ENCODE results near the gene RGL2.
"Not testable (repeated sequence)": the region's sequence is repeated elsewhere in the genome, so short reads cannot be mapped to it uniquely, and the experiment has no call there.

Gene RGL2

DNA sequence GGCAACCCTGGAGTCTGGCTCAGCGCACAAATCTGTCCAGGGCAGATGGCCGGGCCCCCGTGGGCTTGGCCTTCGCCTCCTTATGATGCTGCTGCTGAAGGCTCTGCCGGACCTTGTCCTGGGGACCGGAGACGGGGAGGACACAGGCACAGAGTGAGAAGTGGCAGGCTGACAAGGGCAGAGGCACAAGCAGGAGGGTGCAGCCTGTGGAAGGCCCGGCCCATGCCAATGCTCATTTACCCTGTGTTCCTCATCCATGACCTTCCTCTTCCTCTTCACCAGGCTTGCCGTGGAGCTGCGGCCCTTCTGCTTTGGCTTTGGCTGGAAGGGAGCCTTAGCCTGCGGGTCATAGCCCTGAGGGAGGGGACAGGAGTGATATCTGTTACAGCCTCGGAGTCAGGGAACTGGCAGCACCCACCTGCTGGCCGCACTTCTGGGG is 19.5 kb downstream of the RGL2 start:
- DNase-seq (ENCODE audit: extremely low read depth, low read depth), result no peak
- TF ChIP-seq, protein P1, sequence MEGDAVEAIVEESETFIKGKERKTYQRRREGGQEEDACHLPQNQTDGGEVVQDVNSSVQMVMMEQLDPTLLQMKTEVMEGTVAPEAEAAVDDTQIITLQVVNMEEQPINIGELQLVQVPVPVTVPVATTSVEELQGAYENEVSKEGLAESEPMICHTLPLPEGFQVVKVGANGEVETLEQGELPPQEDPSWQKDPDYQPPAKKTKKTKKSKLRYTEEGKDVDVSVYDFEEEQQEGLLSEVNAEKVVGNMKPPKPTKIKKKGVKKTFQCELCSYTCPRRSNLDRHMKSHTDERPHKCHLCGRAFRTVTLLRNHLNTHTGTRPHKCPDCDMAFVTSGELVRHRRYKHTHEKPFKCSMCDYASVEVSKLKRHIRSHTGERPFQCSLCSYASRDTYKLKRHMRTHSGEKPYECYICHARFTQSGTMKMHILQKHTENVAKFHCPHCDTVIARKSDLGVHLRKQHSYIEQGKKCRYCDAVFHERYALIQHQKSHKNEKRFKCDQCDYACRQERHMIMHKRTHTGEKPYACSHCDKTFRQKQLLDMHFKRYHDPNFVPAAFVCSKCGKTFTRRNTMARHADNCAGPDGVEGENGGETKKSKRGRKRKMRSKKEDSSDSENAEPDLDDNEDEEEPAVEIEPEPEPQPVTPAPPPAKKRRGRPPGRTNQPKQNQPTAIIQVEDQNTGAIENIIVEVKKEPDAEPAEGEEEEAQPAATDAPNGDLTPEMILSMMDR (IDR thresholded peaks at IDR 0.05; ENCODE audit: low read depth, low read length), result no peak

DNA sequence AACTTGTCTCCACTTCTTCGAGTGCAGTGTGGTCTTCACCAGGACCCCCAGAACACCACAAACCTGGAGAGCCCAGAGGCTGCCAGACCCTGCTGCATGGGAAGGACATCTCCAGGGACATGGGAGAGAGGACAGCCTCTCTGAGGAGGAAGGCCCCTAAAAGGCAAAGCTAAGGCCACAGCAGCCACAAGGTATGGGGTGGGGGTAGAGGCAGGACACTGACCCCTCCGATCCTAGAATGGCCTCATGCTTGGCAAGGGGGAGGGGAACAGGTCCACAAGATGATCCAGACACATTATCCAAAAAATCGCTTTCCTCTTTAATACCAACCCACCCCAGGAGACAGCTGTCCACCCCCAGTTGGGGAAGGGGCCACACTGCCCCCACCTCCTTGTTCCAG is 19.9 kb downstream of the RGL2 start:
- no peak for DNase-seq (ENCODE audit: extremely low read depth, low read depth)
- TF ChIP-seq, protein P1 (IDR thresholded peaks at IDR 0.05; ENCODE audit: low read depth, low read length), result no peak

DNA sequence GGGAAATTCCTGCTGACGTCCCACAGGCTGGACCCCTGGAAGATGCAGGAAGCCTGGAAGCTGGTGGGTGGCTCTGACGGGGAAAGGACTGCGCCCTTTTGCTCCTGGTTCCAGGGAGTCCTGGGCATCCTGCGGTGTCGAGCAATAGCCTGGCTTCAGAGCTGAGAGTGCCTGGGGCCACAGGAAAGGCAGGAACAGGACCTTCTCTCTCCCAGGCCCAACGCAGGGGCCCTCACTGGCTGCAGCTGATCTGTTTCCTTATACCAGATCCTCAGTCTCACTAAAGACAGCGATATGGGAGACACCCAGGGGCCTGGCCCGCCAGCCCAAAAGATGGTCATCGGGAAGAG is 20.4 kb downstream of the RGL2 start:
- TF ChIP-seq, protein P1 (IDR thresholded peaks at IDR 0.05; ENCODE audit: low read depth, low read length), result no peak
- DNase-seq (ENCODE audit: extremely low read depth, low read depth), result no peak

DNA sequence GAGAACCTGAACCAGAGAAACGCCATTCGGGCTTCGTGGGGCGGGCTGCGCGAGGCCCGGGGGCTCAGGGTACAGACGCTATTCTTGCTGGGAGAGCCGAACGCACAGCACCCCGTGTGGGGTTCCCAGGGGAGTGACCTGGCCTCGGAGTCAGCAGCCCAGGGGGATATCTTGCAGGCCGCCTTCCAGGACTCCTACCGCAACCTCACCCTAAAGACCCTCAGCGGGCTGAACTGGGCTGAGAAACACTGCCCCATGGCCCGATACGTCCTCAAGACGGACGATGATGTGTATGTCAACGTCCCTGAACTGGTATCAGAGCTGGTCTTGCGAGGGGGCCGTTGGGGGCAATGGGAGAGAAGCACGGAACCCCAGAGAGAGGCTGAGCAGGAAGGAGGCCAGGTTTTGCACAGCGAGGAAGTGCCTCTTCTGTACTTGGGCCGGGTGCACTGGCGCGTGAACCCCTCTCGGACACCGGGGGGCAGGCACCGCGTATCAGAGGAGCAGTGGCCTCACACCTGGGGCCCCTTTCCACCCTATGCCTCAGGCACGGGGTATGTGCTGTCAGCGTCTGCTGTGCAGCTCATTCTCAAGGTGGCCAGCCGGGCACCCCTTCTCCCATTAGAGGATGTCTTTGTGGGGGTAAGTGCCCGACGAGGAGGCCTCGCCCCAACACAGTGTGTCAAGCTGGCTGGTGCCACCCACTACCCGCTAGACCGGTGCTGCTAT is 20.9 kb downstream of the RGL2 start:
- DNase-seq (ENCODE audit: extremely low read depth, low read depth), result no peak
- TF ChIP-seq, protein P1 (IDR thresholded peaks at IDR 0.05; ENCODE audit: low read depth, low read length), result no peak

DNA sequence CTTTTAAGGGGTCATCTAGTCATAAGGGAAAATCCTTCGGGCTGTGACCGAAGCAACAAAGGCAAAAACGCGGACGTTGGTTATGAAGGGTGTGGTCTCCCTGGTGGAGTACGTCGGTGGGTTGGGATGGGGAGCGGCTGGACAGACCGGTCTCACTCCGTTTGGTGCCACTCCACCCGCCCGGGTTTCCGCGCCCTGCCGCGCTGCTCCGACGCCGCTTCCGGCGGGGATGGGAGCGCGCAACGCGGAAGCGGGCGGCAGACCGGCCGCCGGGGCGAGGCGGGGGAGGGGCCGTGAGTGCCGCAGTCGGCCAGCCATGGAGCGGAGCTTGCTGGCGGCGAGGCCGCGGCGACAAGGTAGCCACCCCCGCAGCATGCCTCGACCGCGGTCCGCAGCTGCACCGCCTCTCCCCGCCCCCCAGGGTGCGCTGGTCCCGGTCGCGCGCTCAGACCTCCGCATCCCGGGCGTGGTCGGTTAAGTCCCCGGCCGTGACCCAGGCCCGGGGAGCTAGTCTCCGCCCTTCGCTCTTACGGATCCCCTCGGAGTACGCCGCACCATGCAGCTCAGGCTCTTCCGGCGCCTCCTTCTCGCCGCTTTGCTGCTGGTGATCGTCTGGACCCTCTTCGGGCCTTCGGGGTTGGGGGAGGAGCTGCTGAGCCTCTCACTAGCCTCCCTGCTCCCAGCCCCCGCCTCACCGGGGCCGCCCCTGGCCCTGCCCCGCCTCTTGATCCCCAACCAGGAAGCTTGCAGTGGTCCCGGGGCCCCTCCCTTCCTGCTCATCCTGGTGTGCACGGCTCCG is 21.7 kb downstream of the RGL2 start, which contains the start of gene B3GALT4:
Gene B3GALT4, plus strand, starts transcription at position 260 of the 799 bp plus-strand sequence. Its CDS starts 297 bp downstream, at position 557.
- no peak for DNase-seq (ENCODE audit: extremely low read depth, low read depth)

DNA sequence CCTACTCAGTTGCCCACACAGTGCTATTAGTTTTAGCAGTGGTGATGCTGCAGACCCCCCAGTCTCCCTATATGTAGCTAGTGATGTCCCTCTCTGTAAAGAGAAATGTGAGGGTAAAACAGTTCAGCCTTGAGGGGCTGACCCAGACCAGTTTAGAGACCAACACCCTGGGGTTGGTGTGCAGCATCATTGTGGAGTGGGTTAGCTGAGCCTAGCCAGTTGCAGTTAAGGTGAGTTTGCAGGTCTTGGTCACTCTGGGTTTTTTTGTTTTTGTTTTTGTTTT is 22.2 kb downstream of the RGL2 start:
- TF ChIP-seq, protein P1 (IDR thresholded peaks at IDR 0.05; ENCODE audit: low read depth, low read length), result no peak
- DNase-seq (ENCODE audit: extremely low read depth, low read depth), result no peak

More for the DNA sequence above, 21.7 kb downstream of the RGL2 start, which contains the start of gene B3GALT4:
- TF ChIP-seq, protein P1 (IDR thresholded peaks at IDR 0.05; ENCODE audit: low read depth, low read length), result peak; percentile 30

DNA sequence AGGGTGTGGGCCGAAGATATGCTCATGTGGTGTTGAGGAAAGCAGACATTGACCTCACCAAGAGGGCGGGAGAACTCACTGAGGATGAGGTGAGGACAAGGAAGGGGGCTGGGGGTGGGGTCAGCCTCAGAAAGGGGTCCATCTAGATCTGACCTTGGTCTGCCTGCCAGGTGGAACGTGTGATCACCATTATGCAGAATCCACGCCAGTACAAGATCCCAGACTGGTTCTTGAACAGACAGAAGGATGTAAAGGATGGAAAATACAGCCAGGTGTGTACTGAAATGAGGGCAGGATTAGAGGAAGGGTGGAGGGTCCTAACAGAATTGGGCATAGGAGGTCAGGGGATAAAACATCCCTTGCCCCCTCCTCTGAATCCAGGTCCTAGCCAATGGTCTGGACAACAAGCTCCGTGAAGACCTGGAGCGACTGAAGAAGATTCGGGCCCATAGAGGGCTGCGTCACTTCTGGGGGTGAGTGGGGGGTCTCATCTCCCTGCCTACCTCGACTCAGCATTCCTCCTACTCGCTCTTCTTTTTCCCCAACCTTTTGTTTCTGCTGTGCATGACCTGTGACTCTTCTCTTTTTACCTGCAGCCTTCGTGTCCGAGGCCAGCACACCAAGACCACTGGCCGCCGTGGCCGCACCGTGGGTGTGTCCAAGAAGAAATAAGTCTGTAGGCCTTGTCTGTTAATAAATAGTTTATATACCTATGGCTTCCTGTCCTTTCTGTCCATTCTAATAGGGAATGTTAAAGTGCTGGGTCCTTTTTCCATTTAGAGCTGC is 22.8 kb downstream of the RGL2 start:
- not testable (repeated sequence) for DNase-seq (ENCODE audit: extremely low read depth, low read depth)

Data from AG09319 (cell line).